H1 (cell line): ENCODE results near the gene FAM163A. TPM values are rescaled to one million over a fixed set of nuclear protein-coding genes. Genes with fewer than 3 reads are reported as not detected.

Experiments
- CTCF ChIA-PET: fragments of 300-600 bp; sonication (Branson Sonifier 250); formaldehyde crosslinking; loops from one replicate; lab custom pipeline; 2021; ENCODE audit not compliant: partially characterized antibody; lab: Charles Lee
- POLR2A ChIA-PET: fragments of 300-600 bp; sonication (Branson Sonifier 250); formaldehyde crosslinking; loops from one replicate; lab custom pipeline; 2021; ENCODE audit warnings: inconsistent platforms; ENCODE audit not compliant: partially characterized antibody; lab: Charles Lee
- DNase-seq, 2 experiments: peaks; one replicate each; pipeline versions ENCODE4 v3.0.0 to v3.0.0-alpha.2; 2010 to 2022; ENCODE audit warnings: low spot score in 2 of 2, low read depth in 1 of 2, mixed read lengths in 1 of 2
- FAIRE-seq: peaks from 2 replicates; lab custom pipeline; 2011; peaks lifted over from hg19 to GRCh38; lab: Jason Lieb, UNC
- H2AFZ ChIP-seq: 2 replicates; pipeline ENCODE4 v1.8.1; 2012; ENCODE audit warnings: low read length, inconsistent platforms
- H2AK5ac ChIP-seq: 2 replicates; pipeline ENCODE4 v1.6.1; 2013; ENCODE audit warnings: low read depth, low read length
- H2BK120ac ChIP-seq: replicated peaks from 2 replicates; pipeline ENCODE3; 2013; ENCODE audit warnings: low read depth, low read length, inconsistent platforms
- H2BK12ac ChIP-seq: 2 replicates; pipeline ENCODE4 v1.6.1; 2013; ENCODE audit warnings: low read depth, low read length
- H2BK15ac ChIP-seq: 2 replicates; pipeline ENCODE4 v1.6.1; 2013; ENCODE audit warnings: low read length
- H2BK20ac ChIP-seq: 2 replicates; pipeline ENCODE4 v1.6.1; 2013; ENCODE audit warnings: low read length
- H2BK5ac ChIP-seq: 2 replicates; pipeline ENCODE4 v1.6.1; 2013; ENCODE audit warnings: low read depth, low read length
- H3K14ac ChIP-seq: 2 replicates; pipeline ENCODE4 v1.6.1; 2013; ENCODE audit warnings: inconsistent platforms; ENCODE audit not compliant: insufficient read length
- H3K18ac ChIP-seq: 2 replicates; pipeline ENCODE4 v1.6.1; 2013; ENCODE audit warnings: low read length; ENCODE audit errors: extremely low read depth
- H3K23ac ChIP-seq: 2 replicates; pipeline ENCODE4 v1.6.1; 2013; ENCODE audit warnings: inconsistent platforms; ENCODE audit not compliant: insufficient read length
- H3K23me2 ChIP-seq: 2 replicates; pipeline ENCODE4 v1.6.1; 2013; ENCODE audit warnings: low read depth, low read length
- H3K27ac ChIP-seq: 2 replicates; pipeline ENCODE4 v1.6.1; 2011; ENCODE audit warnings: low read depth, low read length, inconsistent platforms
- H3K27me3 ChIP-seq, 4 experiments: replicated peaks in 1 of 4; 1 replicate in 1 of 4; 2 replicates in 3 of 4; pipeline versions ENCODE4 v1.6.1 to v1.8.1; 2011 to 2013; ENCODE audit warnings: low read length in 3 of 4, mild to moderate bottlenecking in 3 of 4, inconsistent platforms in 2 of 4, mixed read lengths in 2 of 4, moderate library complexity in 1 of 4; ENCODE audit not compliant: control insufficient read depth in 3 of 4, insufficient read depth in 3 of 4; ENCODE audit errors: extremely low read depth in 1 of 4
- H3K36me3 ChIP-seq, 4 experiments: 2 replicates each; pipeline versions ENCODE4 v1.6.1 to v1.8.1; 2011 to 2013; ENCODE audit warnings: mild to moderate bottlenecking in 4 of 4, low read length in 3 of 4, moderate library complexity in 2 of 4, control low read depth in 1 of 4, inconsistent platforms in 1 of 4; ENCODE audit not compliant: insufficient read depth in 4 of 4, control insufficient read depth in 2 of 4
- H3K4ac ChIP-seq: replicated peaks from 2 replicates; pipeline ENCODE3; 2013; ENCODE audit warnings: low read length, low read depth, mixed read lengths, inconsistent platforms; ENCODE audit not compliant: insufficient read length
- H3K4me1 ChIP-seq, 4 experiments: replicated peaks in 1 of 4; 1 replicate in 1 of 4; 2 replicates in 3 of 4; pipeline versions ENCODE4 v1.6.1 to v1.8.1; 2011 to 2013; ENCODE audit warnings: low read length in 3 of 4, inconsistent platforms in 2 of 4, mixed read lengths in 1 of 4; ENCODE audit not compliant: insufficient read depth in 4 of 4, control insufficient read depth in 3 of 4
- H3K4me2 ChIP-seq, 2 experiments: 2 replicates each; pipeline versions ENCODE4 v1.6.1 to v1.8.1; 2011 to 2013; ENCODE audit warnings: low read depth in 2 of 2, low read length in 2 of 2, control low read depth in 1 of 2, inconsistent platforms in 1 of 2, mild to moderate bottlenecking in 1 of 2; ENCODE audit not compliant: insufficient read depth in 1 of 2
- H3K4me3 ChIP-seq, 4 experiments: fragments of 200-600, 300-600 bp in 1 of 4; sonication (generic), shearing (Covaris generic), sonication (Bioruptor Twin) in 1 of 4; 2 replicates each; pipeline versions ENCODE4 v1.5.1 to v1.8.1; 2011 to 2016; ENCODE audit warnings: low read length in 4 of 4, low read depth in 3 of 4, control low read depth in 2 of 4, inconsistent platforms in 2 of 4, mild to moderate bottlenecking in 2 of 4, mixed read lengths in 1 of 4, moderate library complexity in 1 of 4; ENCODE audit not compliant: insufficient read depth in 2 of 4; ENCODE audit errors: extremely low read depth in 1 of 4
- H3K56ac ChIP-seq: replicated peaks from 2 replicates; pipeline ENCODE3; 2013; ENCODE audit warnings: low read depth, mild to moderate bottlenecking, mixed read lengths, low read length, inconsistent platforms; ENCODE audit not compliant: insufficient read length
- H3K79me1 ChIP-seq: 2 replicates; pipeline ENCODE4 v1.6.1; 2013; ENCODE audit warnings: low read depth, low read length, control low read depth
- H3K79me2 ChIP-seq, 2 experiments: 2 replicates each; pipeline versions ENCODE4 v1.6.1 to v1.8.1; 2012 to 2013; ENCODE audit warnings: low read length in 2 of 2, mild to moderate bottlenecking in 2 of 2, inconsistent platforms in 1 of 2; ENCODE audit not compliant: insufficient read depth in 2 of 2, control insufficient read depth in 1 of 2
- H3K9ac ChIP-seq, 4 experiments: replicated peaks in 1 of 4; 1 replicate in 1 of 4; 2 replicates in 3 of 4; pipeline versions ENCODE4 v1.6.1 to v1.8.1; 2011 to 2013; ENCODE audit warnings: low read depth in 3 of 4, low read length in 3 of 4, control low read depth in 2 of 4, mild to moderate bottlenecking in 2 of 4, moderate library complexity in 2 of 4, inconsistent platforms in 1 of 4; ENCODE audit errors: extremely low read depth in 1 of 4
- H3K9me3 ChIP-seq, 2 experiments: 2 replicates each; pipeline versions ENCODE4 v1.6.1 to v1.8.1; 2012 to 2013; ENCODE audit warnings: mild to moderate bottlenecking in 2 of 2, moderate library complexity in 2 of 2, control low read depth in 1 of 2, inconsistent platforms in 1 of 2, low read depth in 1 of 2, low read length in 1 of 2, mixed read lengths in 1 of 2; ENCODE audit not compliant: insufficient read depth in 2 of 2
- H4K20me1 ChIP-seq, 2 experiments: replicated peaks in 1 of 2; 2 replicates each; pipeline versions ENCODE3 to v1.8.1; 2011 to 2013; ENCODE audit warnings: inconsistent platforms in 2 of 2, low read length in 2 of 2, mild to moderate bottlenecking in 1 of 2; ENCODE audit not compliant: insufficient read depth in 2 of 2, control insufficient read depth in 1 of 2
- H4K5ac ChIP-seq: 2 replicates; pipeline ENCODE4 v1.6.1; 2013; ENCODE audit warnings: low read length, low read depth, mixed read lengths, inconsistent platforms; ENCODE audit not compliant: insufficient read length
- H4K8ac ChIP-seq: 2 replicates; pipeline ENCODE4 v1.8.0; 2013; ENCODE audit warnings: mild to moderate bottlenecking, moderate library complexity, low read length, inconsistent platforms; ENCODE audit not compliant: insufficient read depth; ENCODE audit errors: extremely low read depth
- H4K91ac ChIP-seq: replicated peaks from 2 replicates; pipeline ENCODE3; 2013; ENCODE audit warnings: low read length, mixed read lengths, inconsistent platforms; ENCODE audit not compliant: insufficient read length
- BCL11A ChIP-seq, 2 experiments: IDR thresholded peaks; one replicate each; pipeline ENCODE4 v1.6.1; 2011; ENCODE audit warnings: low read depth in 2 of 2, low read length in 2 of 2, mild to moderate bottlenecking in 2 of 2
- CBX8 ChIP-seq: fragments of 300-800, 300-1000 bp; sonication (generic); IDR thresholded peaks from 2 replicates; pipeline ENCODE4 v1.7.1; 2016; ENCODE audit warnings: low read depth, low read length, borderline replicate concordance
- CHD2 ChIP-seq: IDR thresholded peaks from 2 replicates; pipeline ENCODE4 v1.6.1; 2012; ENCODE audit warnings: low read length, improper control_type of control experiment
- CREB1 ChIP-seq: IDR thresholded peaks from 2 replicates; pipeline ENCODE4 v1.6.1; 2012; ENCODE audit warnings: inconsistent platforms
- EZH2 ChIP-seq: fragments of 200-600 bp; sonication (generic); IDR thresholded peaks from 2 replicates; pipeline ENCODE4 v1.7.1; 2012; ENCODE audit warnings: low read depth, mild to moderate bottlenecking, moderate library complexity, low read length, inconsistent platforms; ENCODE audit not compliant: severe bottlenecking
- GTF2F1 ChIP-seq: IDR thresholded peaks from 2 replicates; pipeline ENCODE4 v1.6.1; 2012; ENCODE audit warnings: low read depth, low read length, improper control_type of control experiment, borderline replicate concordance
- HDAC6 ChIP-seq: IDR thresholded peaks from one replicate; pipeline ENCODE4 v1.7.1; 2012; ENCODE audit warnings: low read depth, mild to moderate bottlenecking, inconsistent platforms, low read length, moderate library complexity
- NRF1 ChIP-seq: IDR thresholded peaks from 2 replicates; pipeline ENCODE4 v1.6.1; 2011; ENCODE audit warnings: mild to moderate bottlenecking, low read depth, low read length, improper control_type of control experiment
- PHF8 ChIP-seq: fragments of 200-600 bp; sonication (generic); conservative IDR thresholded peaks from 2 replicates; pipeline ENCODE4 v1.7.1; 2012; ENCODE audit warnings: low read depth, mild to moderate bottlenecking, inconsistent platforms, low read length, moderate library complexity
- SAP30 ChIP-seq: fragments of 300-600 bp; sonication (generic); IDR thresholded peaks from 2 replicates; pipeline ENCODE4 v1.7.1; 2012; ENCODE audit warnings: low read length, moderate library complexity, mild to moderate bottlenecking, inconsistent platforms; ENCODE audit not compliant: insufficient read depth, insufficient replicate concordance
- SIN3A ChIP-seq, 2 experiments: IDR thresholded peaks in 1 of 2; conservative IDR thresholded peaks in 1 of 2; 2 replicates each; pipeline ENCODE4 v1.6.1; 2011 to 2012; ENCODE audit warnings: low read length in 2 of 2, improper control_type of control experiment in 1 of 2, low read depth in 1 of 2, mild to moderate bottlenecking in 1 of 2
- YY1 ChIP-seq: IDR thresholded peaks from 2 replicates; pipeline ENCODE4 v1.6.1; 2011; ENCODE audit warnings: low read depth, mild to moderate bottlenecking, low read length
- WGBS, 2 experiments: shearing (Covaris generic) in 1 of 2; methylation state at CpG; one replicate each; pipeline versions ENCODE4 v1.1.6 to v1.1.7; 2013 to 2015; ENCODE audit warnings: low lambda C conversion rate in 2 of 2, mixed read lengths in 2 of 2, inconsistent platforms in 1 of 2, low coverage in 1 of 2, missing lambda C conversion rate in 1 of 2; ENCODE audit not compliant: insufficient replicate concordance in 2 of 2, insufficient coverage in 1 of 2, insufficient read length in 1 of 2; ENCODE audit errors: extremely low coverage in 1 of 2, missing lambda C conversion rate in 1 of 2; 5-methylcytosine and 5-hydroxymethylcytosine counted together
- polyA plus RNA-seq, 7 experiments: library from polyadenylated mRNA; depleted of rRNA in 3 of 7; stranded (reverse) in 5 of 7; unstranded in 2 of 7; fragments of >200 nt in 5 of 7; fragments of 200-250 nt in 2 of 7; gene quantifications; 1 replicate in 5 of 7; 2 replicates in 1 of 7; 4 replicates in 1 of 7; pipeline versions ENCODE4 v1.2.1 to v1.2.3, GENCODE V29; 2011 to 2013; ENCODE audit warnings: missing spikeins in 2 of 7, mixed read lengths in 2 of 7
- total RNA-seq: library from RNA; stranded (reverse); fragmentation: NEBNext Ultra II Directional; extraction: Animal tissue kit (Norgen Biotek cat#: 25700); gene quantifications from 2 replicates; pipeline ENCODE4 v1.2.1, GENCODE V29; 2021

FAM163A gene
- total and polyA plus RNA-seq, 2 of the 8 experiments (the other 6 are each of a cell fraction or from before 2014, with no cell fraction given) = 0.13 to 0.18 TPM

DNA sequence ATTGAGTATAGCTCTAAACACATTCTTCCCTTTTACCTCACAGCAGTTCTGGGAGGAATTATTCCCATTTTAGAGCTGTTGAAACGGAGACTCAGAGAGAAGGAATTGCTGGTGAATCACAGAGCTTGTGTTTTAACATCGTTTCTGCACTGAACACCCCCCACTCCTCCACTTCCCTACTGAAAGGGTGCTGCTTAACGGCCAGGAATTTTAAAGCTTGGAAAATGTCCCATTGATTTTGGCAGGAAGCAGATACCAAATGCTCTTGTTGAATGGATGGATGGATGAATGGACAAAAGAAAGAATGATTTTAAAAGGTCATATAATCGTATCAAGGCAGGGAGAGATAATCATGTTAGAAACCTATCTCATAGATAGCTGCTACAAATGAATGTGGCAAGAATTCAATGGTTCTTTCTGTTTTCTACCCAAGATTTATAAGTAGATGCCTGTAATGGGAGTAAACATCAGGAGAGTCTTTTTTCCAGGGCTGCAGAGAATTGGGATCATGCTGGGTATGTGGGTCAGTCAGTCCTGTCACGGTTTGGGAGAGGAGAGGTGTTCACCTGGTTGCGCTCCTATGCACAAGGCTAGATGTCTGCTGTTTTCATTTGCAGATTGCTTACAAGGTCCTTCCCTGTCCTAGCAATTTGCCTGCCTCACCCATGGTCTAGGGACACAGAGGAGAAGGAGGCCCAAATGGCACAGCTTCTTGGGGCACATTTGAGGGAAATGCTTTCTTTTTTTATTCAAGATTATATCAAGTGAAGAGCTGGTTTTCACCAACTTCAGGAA, 19.0 kb downstream of the FAM163A start:
- FAIRE-seq (no peak), DNase-seq (no peak)
- WGBS, 2 experiments = 82% methylated on average over 6 of the region's 6 CpGs; no CpG with 5 or more reads in 1 of the 2 experiments
- Histone ChIP-seq H2AK5ac (no peak overlapping the region), H4K20me1 (no peaks in the 10 kb centered on the region), H4K91ac (no peak overlapping the region), H3K27ac (no peak overlapping the region), H3K4me2 (no peak overlapping the region), H3K4ac (no peak overlapping the region), H3K27me3 (no peaks in the 10 kb centered on the region; a peak in 1 of 7 replicates), H3K23me2 (peaks cover 2% of the 10 kb centered on the region; the same call in 1 of the 2 replicates), H2BK12ac (no peak overlapping the region), H2BK120ac (no peak overlapping the region), H3K23ac (no peak overlapping the region), H3K79me1 (no peaks in the 10 kb centered on the region), H3K4me3 (no peak overlapping the region), H3K36me3 (no peaks in the 10 kb centered on the region), H2AFZ (no peak overlapping the region), H3K9me3 (peaks cover 3 to 5% of the 10 kb centered on the region in 2 experiments; a peak in 1 of 4 replicates), H4K8ac (no peak overlapping the region), H2BK20ac (no peak overlapping the region; the same call in 1 of the 2 replicates), H2BK15ac (no peak overlapping the region), H3K18ac (no peak overlapping the region), H2BK5ac (no peak overlapping the region), H3K9ac (no peak overlapping the region), H3K56ac (no peak overlapping the region), H3K4me1 (no peaks in the 10 kb centered on the region), H3K14ac (no peak overlapping the region), H3K79me2 (no peaks in the 10 kb centered on the region), H4K5ac (no peak overlapping the region)
- POLR2A ChIA-PET = no interaction called here
- CTCF ChIA-PET = interaction anchor here (0.9 to 4.0 kb wide), 13 partner anchors 10 to 56 kb away, joined by 3 to 28 read pairs (median 4); no protein-coding TSS in a partner anchor
- TF ChIP-seq YY1 (no peak), SAP30 (no peak), HDAC6 (no peak), PHF8 (no peak), CHD2 (no peak), NRF1 (no peak), CREB1 (no peak), EZH2 (no peak), CBX8 (no peak), GTF2F1 (no peak), SIN3A (conservative IDR thresholded peaks at IDR 0.05 in 1 of 2, IDR thresholded peaks at IDR 0.05 in 1 of 2; ENCODE audit: low read depth in 1 of 2, low read length in 2 of 2) (no peak), BCL11A (IDR thresholded peaks at IDR 0.05; ENCODE audit: low read depth in 2 of 2, low read length in 2 of 2) (no peak)
